HL-60 (cell line): Measurements from ENCODE around the gene SLC22A16.

Experiments
- CTCF ChIP-seq: IDR thresholded peaks from one replicate; pipeline ENCODE4 v1.5.1; 2011; ENCODE audit warnings: low read length, control low read depth, inconsistent platforms; ENCODE audit not compliant: insufficient read depth
- GABPA ChIP-seq: IDR thresholded peaks from 2 replicates; pipeline ENCODE4 v1.6.1; 2012; ENCODE audit warnings: low read depth
- POLR2AphosphoS5 ChIP-seq: IDR thresholded peaks from 2 replicates; pipeline ENCODE4 v1.6.1; 2012; ENCODE audit warnings: low read depth
- REST ChIP-seq: IDR thresholded peaks from 2 replicates; pipeline ENCODE4 v1.6.1; 2012; ENCODE audit warnings: low read depth; ENCODE audit not compliant: insufficient replicate concordance
- SPI1 ChIP-seq: IDR thresholded peaks from 2 replicates; pipeline ENCODE4 v1.6.1; 2012; ENCODE audit warnings: low read depth, mild to moderate bottlenecking, borderline replicate concordance

GRCh38 chr6:110404607-110405006 lies 71.8 kb downstream of the SLC22A16 start:
- TF ChIP-seq CTCF (no peak), POLR2AphosphoS5 (no peak), GABPA (no peak), REST (no peak), SPI1 (no peak)
